KMS-11 (cell line): Measurements from ENCODE around the gene ABHD4.

Experiments
- H2AFZ ChIP-seq: fragments of 200-600 bp; sonication (generic); 2 replicates; pipeline ENCODE4 v1.6.1; 2016; ENCODE audit warnings: antibody characterized with exemption, mixed run types, low read depth
- H3K27ac ChIP-seq: fragments of 200-600 bp; sonication (generic); 2 replicates; pipeline ENCODE4 v1.6.1; 2016; ENCODE audit warnings: mild to moderate bottlenecking, mixed run types
- H3K27me3 ChIP-seq: fragments of 200-600 bp; sonication (generic); 2 replicates; pipeline ENCODE4 v1.6.1; 2017; ENCODE audit warnings: mild to moderate bottlenecking, low read depth, mixed run types, moderate library complexity; ENCODE audit not compliant: insufficient read depth
- H3K36me3 ChIP-seq: fragments of 200-600 bp; sonication (generic); 2 replicates; pipeline ENCODE4 v1.6.1; 2017; ENCODE audit warnings: mild to moderate bottlenecking, mixed run types; ENCODE audit not compliant: insufficient read depth
- H3K4me1 ChIP-seq: fragments of 200-600 bp; sonication (generic); 2 replicates; pipeline ENCODE4 v1.6.1; 2016; ENCODE audit warnings: mild to moderate bottlenecking, low read depth, mixed run types; ENCODE audit not compliant: poor library complexity, severe bottlenecking
- H3K4me2 ChIP-seq: fragments of 200-600 bp; sonication (generic); 2 replicates; pipeline ENCODE4 v1.7.0; 2016; ENCODE audit warnings: mild to moderate bottlenecking, mixed run types
- H3K4me3 ChIP-seq: fragments of 200-600 bp; sonication (generic); IDR thresholded peaks from 2 replicates; pipeline ENCODE4 v1.6.1; 2017; ENCODE audit warnings: low read depth, low read length, mixed read lengths; ENCODE audit not compliant: insufficient read depth
- H3K79me2 ChIP-seq: fragments of 200-600 bp; sonication (generic); 2 replicates; pipeline ENCODE4 v1.6.1; 2016; ENCODE audit warnings: low read depth, mixed run types; ENCODE audit not compliant: insufficient read depth
- H3K9ac ChIP-seq: fragments of 200-600 bp; sonication (generic); 2 replicates; pipeline ENCODE4 v1.6.1; 2016; ENCODE audit warnings: mild to moderate bottlenecking, mixed run types
- H4K20me1 ChIP-seq: fragments of 200-600 bp; sonication (generic); 2 replicates; pipeline ENCODE4 v1.6.1; 2016; ENCODE audit warnings: mild to moderate bottlenecking, mixed run types; ENCODE audit not compliant: insufficient read depth
- TF ChIP-seq, protein P1 (sequence below): fragments of 200-600 bp; sonication (generic); conservative IDR thresholded peaks from 2 replicates; pipeline ENCODE4 v1.6.1; 2017; ENCODE audit warnings: low read depth, mild to moderate bottlenecking, antibody characterized with exemption, low read length, moderate library complexity, mixed read lengths

The ABHD4 gene

GRCh38 chr14:22623047-22623446 is 24.9 kb downstream of the ABHD4 start:
- Histone ChIP-seq H4K20me1 (no peaks in the 10 kb centered on the region), H3K27me3 (no peaks in the 10 kb centered on the region), H3K79me2 (no peaks in the 10 kb centered on the region), H3K27ac (no peak overlapping the region), H3K4me2 (no peak overlapping the region), H3K4me1 (peaks cover 12% of the 10 kb centered on the region), H2AFZ (no peak overlapping the region), H3K9ac (no peak overlapping the region), H3K4me3 (no peak overlapping the region), H3K36me3 (no peaks in the 10 kb centered on the region)
- TF ChIP-seq, protein P1, sequence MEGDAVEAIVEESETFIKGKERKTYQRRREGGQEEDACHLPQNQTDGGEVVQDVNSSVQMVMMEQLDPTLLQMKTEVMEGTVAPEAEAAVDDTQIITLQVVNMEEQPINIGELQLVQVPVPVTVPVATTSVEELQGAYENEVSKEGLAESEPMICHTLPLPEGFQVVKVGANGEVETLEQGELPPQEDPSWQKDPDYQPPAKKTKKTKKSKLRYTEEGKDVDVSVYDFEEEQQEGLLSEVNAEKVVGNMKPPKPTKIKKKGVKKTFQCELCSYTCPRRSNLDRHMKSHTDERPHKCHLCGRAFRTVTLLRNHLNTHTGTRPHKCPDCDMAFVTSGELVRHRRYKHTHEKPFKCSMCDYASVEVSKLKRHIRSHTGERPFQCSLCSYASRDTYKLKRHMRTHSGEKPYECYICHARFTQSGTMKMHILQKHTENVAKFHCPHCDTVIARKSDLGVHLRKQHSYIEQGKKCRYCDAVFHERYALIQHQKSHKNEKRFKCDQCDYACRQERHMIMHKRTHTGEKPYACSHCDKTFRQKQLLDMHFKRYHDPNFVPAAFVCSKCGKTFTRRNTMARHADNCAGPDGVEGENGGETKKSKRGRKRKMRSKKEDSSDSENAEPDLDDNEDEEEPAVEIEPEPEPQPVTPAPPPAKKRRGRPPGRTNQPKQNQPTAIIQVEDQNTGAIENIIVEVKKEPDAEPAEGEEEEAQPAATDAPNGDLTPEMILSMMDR: no peak

DNA sequence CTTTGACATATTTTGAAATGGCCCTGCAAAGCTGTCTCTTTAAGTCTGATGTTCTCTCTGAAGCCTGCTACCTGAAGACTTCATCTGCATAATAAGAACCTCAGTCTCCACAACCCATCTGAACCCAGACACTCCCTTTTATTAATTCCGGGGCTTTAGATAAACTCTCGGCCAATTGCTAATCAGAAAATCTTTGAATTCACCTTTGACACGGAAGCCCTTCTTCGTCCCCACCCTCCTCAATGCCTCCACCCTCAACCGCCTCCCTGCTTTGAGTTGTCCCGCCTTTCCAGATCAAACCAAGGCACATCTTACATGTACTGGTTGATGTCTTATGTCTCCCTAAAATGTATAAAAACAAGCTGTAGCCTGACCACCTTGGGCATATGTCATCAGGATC is 28.5 kb downstream of the ABHD4 start:
- TF ChIP-seq, protein P1: no peak
- no peak overlapping the region for H3K9ac ChIP-seq
- H3K27ac ChIP-seq: no peak overlapping the region
- no peak overlapping the region for H2AFZ ChIP-seq
- H3K79me2 ChIP-seq: no peaks in the 10 kb centered on the region
- H3K4me1 ChIP-seq: peaks cover 12% of the 10 kb centered on the region
- H3K36me3 ChIP-seq: no peaks in the 10 kb centered on the region
- no peaks in the 10 kb centered on the region for H4K20me1 ChIP-seq
- no peaks in the 10 kb centered on the region for H3K27me3 ChIP-seq
- no peak overlapping the region for H3K4me2 ChIP-seq
- H3K4me3 ChIP-seq: no peak overlapping the region

DNA sequence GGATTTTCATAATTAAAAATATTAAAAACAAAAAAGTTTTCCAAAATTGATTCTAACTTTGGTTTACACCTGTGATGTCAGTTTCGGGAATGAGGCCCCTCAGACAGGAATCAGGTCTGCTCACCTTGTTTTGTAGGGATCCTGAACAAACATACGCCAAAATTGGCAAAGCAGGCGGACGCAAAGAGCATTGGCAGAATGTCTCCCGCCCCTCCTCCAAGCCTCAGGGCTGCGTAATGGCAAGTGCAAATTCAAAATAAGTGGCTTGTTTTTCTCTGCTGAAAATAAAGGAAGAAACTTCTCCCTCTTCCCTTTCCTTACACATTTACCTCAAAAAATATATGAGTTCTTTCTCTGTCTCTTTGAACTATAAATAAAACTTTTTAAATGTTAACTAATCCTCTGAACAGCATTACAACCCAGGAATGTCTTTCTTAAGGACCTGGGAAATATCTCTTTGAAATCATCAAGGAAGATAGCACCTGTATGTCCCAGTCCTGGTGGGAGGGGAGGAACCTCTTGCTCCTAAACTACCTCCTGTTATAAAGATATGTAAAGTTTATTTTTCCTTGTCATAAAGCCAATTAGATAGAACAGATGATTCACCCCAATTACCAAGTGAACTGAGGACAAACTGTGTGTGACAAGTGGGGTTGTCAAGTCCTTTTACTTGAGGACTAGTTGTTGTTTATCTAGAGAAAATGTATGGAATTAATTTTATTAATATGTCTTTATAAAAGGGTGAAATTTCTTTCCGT is 29.6 kb downstream of the ABHD4 start:
- Histone ChIP-seq H3K4me2 (no peak overlapping the region), H2AFZ (no peak overlapping the region), H3K4me1 (peaks cover 5% of the 10 kb centered on the region), H3K36me3 (no peaks in the 10 kb centered on the region), H3K79me2 (no peaks in the 10 kb centered on the region), H3K9ac (no peak overlapping the region), H3K27ac (no peak overlapping the region), H4K20me1 (no peaks in the 10 kb centered on the region), H3K27me3 (no peaks in the 10 kb centered on the region), H3K4me3 (no peak overlapping the region)
- TF ChIP-seq, protein P1: no peak

DNA sequence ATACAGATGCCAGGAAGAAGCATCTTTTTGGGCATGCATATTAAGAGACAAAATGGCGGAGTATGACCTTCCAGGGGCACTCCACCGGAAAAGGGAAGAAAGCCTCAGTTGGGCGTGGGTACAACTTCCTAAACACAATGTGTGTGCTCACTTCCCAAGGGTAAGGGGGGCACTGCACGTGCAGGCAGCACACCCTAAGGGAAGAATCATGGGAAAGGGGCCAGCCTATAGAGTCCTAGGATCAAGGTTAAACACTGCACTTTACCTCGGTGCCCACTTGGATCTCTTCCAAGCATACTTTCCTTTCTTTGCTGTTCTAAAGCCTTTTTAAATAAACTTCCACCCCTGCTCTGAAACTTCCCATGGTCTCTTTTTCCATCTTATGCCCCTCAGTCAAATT is 31.3 kb downstream of the ABHD4 start:
- Histone ChIP-seq H3K27me3 (no peaks in the 10 kb centered on the region), H4K20me1 (no peaks in the 10 kb centered on the region), H3K27ac (no peak overlapping the region), H3K36me3 (no peaks in the 10 kb centered on the region), H3K4me1 (no peaks in the 10 kb centered on the region), H3K4me2 (no peak overlapping the region), H3K9ac (no peak overlapping the region), H3K79me2 (no peaks in the 10 kb centered on the region), H2AFZ (no peak overlapping the region), H3K4me3 (no peak overlapping the region)
- TF ChIP-seq, protein P1: no peak
